Activated CD8-positive, alpha-beta T cell treated with anti-CD3 and anti-CD28 coated beads, Interleukin-2, amount 10 ng/mL, durations not matched to agents 7 days and 5 days (primary cell): Measurements from ENCODE around the gene TNKS1BP1. TPM values are rescaled to one million over a fixed set of nuclear protein-coding genes. Genes with fewer than 3 reads are reported as not detected.

Experiments used
- ATAC-seq: fragments of 150-1000 bp; cut with Tn5 transposase; one replicate; pipeline ENCODE4 v1.10.0; 2021; ENCODE audit warnings: moderate library complexity
- CTCF ChIA-PET: fragments of 350-600 bp; sonication (Branson Sonifier 250); formaldehyde crosslinking; loops from one replicate; lab custom pipeline; 2021; ENCODE audit warnings: antibody characterized with exemption; lab: Charles Lee
- POLR2A ChIA-PET: fragments of 350-600 bp; sonication (Branson Sonifier 250); formaldehyde crosslinking; loops from one replicate; lab custom pipeline; 2021; ENCODE audit warnings: antibody characterized with exemption; lab: Charles Lee
- DNase-seq: peaks from one replicate; pipeline ENCODE4 v3.0.0-alpha.2; 2020
- H3K27ac Mint-ChIP-seq: one replicate; pipeline ENCODE4 v1.8.0; 2021; ENCODE audit warnings: mild to moderate bottlenecking, mixed read lengths
- H3K27me3 Mint-ChIP-seq: one replicate; pipeline ENCODE4 v1.8.0; 2021; ENCODE audit warnings: low read depth, mixed read lengths
- H3K36me3 Mint-ChIP-seq: one replicate; pipeline ENCODE4 v1.8.0; 2021; ENCODE audit warnings: low read depth, mixed read lengths
- H3K4me1 Mint-ChIP-seq: one replicate; pipeline ENCODE4 v1.8.0; 2021; ENCODE audit warnings: low read depth, mixed read lengths
- H3K4me3 Mint-ChIP-seq: one replicate; pipeline ENCODE4 v1.8.0; 2021; ENCODE audit warnings: mild to moderate bottlenecking, mixed read lengths
- H3K9me3 Mint-ChIP-seq: one replicate; pipeline ENCODE4 v1.8.0; 2022; ENCODE audit warnings: mixed read lengths; ENCODE audit not compliant: insufficient read depth
- total RNA-seq, 2 experiments: library from RNA; stranded (reverse); gene quantifications; one replicate each; pipeline ENCODE4 v1.2.3, GENCODE V29; 2021

Gene TNKS1BP1
- total RNA-seq, 2 experiments from 2014 or later: 10.5 to 10.9 TPM

DNA sequence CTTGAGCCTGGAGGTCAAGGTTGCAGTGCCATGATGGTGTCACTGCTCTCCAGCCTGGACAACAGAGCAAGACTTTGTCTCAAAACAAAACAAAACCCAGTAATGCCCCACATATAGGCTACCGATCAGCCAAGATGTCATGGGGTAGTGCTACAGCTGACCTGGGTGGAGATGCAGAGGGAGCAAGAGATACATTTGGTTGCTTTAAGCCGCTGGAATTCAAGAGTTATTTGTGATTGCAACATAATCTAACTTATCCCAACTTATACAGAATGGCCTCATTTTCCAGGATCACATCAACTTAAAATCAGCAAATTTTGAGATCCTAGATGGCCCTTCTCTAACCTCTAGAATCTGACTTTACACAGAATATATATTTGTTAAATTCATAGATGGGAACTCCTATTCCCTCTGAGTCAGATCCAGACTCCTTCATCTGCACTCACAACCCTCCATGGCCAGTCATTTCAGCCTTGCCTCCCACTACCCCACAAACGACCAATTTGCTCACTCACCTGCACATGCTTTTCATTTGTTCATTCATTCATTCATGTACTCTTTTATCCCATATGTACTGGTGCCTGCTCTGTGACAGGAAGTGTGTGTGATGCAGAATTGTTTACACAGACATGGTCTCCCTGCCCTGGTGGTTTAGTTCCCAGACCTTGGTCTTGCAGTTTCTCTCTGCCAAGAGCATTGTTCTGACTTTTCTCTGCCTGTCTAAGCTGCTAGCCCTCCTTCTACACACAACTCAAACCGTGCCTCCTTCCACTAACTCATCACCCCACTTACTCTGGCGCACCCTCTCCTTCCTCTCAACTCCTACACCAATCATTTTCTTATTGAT, 63.6 kb downstream of the TNKS1BP1 start:
- Mint-ChIP-seq H3K27ac (no peak overlapping the region), H3K9me3 (peaks cover 8% of the 10 kb centered on the region), H3K4me3 (no peak overlapping the region), H3K36me3 (no peaks in the 10 kb centered on the region), H3K4me1 (no peaks in the 10 kb centered on the region), H3K27me3 (peaks cover 6% of the 10 kb centered on the region)
- ATAC-seq (no peak), DNase-seq (no peak)
- POLR2A ChIA-PET: no interaction called here
- CTCF ChIA-PET: interaction anchor here (0.9 kb wide), 1 partner anchor 12 kb away, joined by 3 read pairs; no protein-coding TSS in a partner anchor

DNA sequence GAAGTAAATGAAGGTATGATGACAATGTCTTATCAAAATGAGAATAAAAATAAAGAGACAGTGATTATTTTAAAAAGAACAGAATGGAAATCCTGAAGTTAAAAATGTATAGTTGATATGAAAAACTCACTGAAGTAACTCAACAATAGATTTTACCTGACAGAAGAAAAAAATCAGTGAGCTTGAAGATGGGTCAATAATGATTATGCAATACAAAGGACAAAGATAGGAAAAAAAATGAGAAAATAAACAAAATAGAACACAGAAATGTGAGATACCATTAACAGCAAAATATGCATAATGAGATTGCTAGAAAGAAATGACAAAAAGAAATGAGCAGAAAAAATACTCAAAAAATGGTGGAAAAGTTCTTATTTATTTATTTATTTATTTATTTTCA, 68.6 kb downstream of the TNKS1BP1 start:
- Mint-ChIP-seq H3K4me3 (no peak overlapping the region), H3K27me3 (peaks cover 21% of the 10 kb centered on the region), H3K4me1 (no peaks in the 10 kb centered on the region), H3K9me3 (no peaks in the 10 kb centered on the region), H3K27ac (no peak overlapping the region), H3K36me3 (no peaks in the 10 kb centered on the region)
- ATAC-seq: no peak
- ChIA-PET CTCF (no interaction called here), POLR2A (no interaction called here)
- DNase-seq: no peak

- ATAC-seq: no peak
- H3K4me3 Mint-ChIP-seq: no peak overlapping the region
- POLR2A ChIA-PET: no interaction called here
- H3K9me3 Mint-ChIP-seq: no peaks in the 10 kb centered on the region
- H3K36me3 Mint-ChIP-seq: no peaks in the 10 kb centered on the region
- DNase-seq: no peak
- CTCF ChIA-PET: interaction anchor here (1.0 kb wide), 1 partner anchor 415 kb away, joined by 5 read pairs; no protein-coding TSS in a partner anchor
- no peak overlapping the region for H3K27ac Mint-ChIP-seq
- peaks cover 24% of the 10 kb centered on the region for H3K27me3 Mint-ChIP-seq
- H3K4me1 Mint-ChIP-seq: no peaks in the 10 kb centered on the region
Measured at GRCh38 chr11:57255618-57256017, 69.1 kb downstream of the TNKS1BP1 start.

- H3K4me1 Mint-ChIP-seq: no peaks in the 10 kb centered on the region
- H3K27me3 Mint-ChIP-seq: peaks cover 24% of the 10 kb centered on the region
- no peak overlapping the region for H3K4me3 Mint-ChIP-seq
- DNase-seq: no peak
- POLR2A ChIA-PET: no interaction called here
- no peak for ATAC-seq
- H3K36me3 Mint-ChIP-seq: no peaks in the 10 kb centered on the region
- no peak overlapping the region for H3K27ac Mint-ChIP-seq
- CTCF ChIA-PET: interaction anchor here (1.0 kb wide), 1 partner anchor 414 kb away, joined by 5 read pairs; no protein-coding TSS in a partner anchor
- no peaks in the 10 kb centered on the region for H3K9me3 Mint-ChIP-seq
Measured at GRCh38 chr11:57254631-57255030, 70.1 kb downstream of the TNKS1BP1 start.

DNA sequence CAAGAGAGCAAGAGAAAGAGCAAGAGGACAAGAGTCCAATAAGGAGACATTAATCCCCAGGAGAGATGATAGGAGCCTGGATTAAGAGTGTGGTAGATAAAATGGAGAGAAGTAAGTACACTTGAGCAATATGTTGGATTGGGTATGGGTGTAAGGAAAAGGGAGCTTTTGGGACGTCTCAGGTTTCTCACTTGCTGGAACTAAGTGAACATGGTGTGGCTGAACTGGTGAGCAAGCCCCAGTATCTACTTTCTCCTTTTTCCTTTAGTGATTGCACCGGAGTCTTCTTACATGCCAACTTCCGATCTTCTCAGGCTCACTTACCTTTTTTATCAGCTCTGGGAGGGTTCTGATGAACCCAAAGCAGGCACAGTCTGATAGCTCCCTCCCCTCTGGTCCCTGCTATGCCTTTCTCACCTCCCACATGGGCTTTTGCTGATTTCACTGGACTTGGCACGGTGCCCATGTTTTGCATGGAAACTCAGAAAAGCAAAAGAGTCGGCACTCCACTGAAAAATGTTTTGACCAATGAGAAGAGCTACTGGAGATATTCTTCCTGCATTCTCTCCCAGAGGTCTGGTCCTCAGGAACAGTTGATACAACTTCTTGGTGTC, 73.2 kb downstream of the TNKS1BP1 start:
- H3K36me3 Mint-ChIP-seq: no peaks in the 10 kb centered on the region
- CTCF ChIA-PET: interaction anchor here (5.8 kb wide), 1 partner anchor 410 kb away, joined by 122 read pairs; no protein-coding TSS in a partner anchor
- ATAC-seq (no peak), DNase-seq (no peak)
- POLR2A ChIA-PET: no interaction called here
- H3K27ac Mint-ChIP-seq: no peak overlapping the region
- no peak overlapping the region for H3K4me3 Mint-ChIP-seq
- H3K9me3 Mint-ChIP-seq: no peaks in the 10 kb centered on the region
- H3K4me1 Mint-ChIP-seq: no peaks in the 10 kb centered on the region
- peaks cover 20% of the 10 kb centered on the region for H3K27me3 Mint-ChIP-seq

- peaks cover 19% of the 10 kb centered on the region for H3K27me3 Mint-ChIP-seq
- ChIA-PET CTCF (interaction anchor here (0.6 to 5.8 kb wide), 7 partner anchors 8 to 468 kb away, joined by 3 to 122 read pairs (median 6); no protein-coding TSS in a partner anchor), POLR2A (no interaction called here)
- no peaks in the 10 kb centered on the region for H3K9me3 Mint-ChIP-seq
- ATAC-seq (no peak), DNase-seq (no peak)
- H3K36me3 Mint-ChIP-seq: no peaks in the 10 kb centered on the region
- H3K4me1 Mint-ChIP-seq: no peaks in the 10 kb centered on the region
- H3K27ac Mint-ChIP-seq: no peak overlapping the region
- no peak overlapping the region for H3K4me3 Mint-ChIP-seq
Measured at GRCh38 chr11:57251037-57251436, 73.7 kb downstream of the TNKS1BP1 start.

Other genes with a start within 250 kb of the TNKS1BP1 start
- not detected for gene LRRC55, start 143.0 kb downstream of the TNKS1BP1 start, total RNA-seq
- gene APLNR, start 87.7 kb downstream of the TNKS1BP1 start, total RNA-seq: not detected
- 100 to 1,000 TPM; 185 to 191 TPM for gene SSRP1, start 10.9 kb upstream of the TNKS1BP1 start, total RNA-seq
- gene P2RX3, start 13.4 kb upstream of the TNKS1BP1 start, total RNA-seq: not detected
- gene PRG3, start 56.2 kb upstream of the TNKS1BP1 start, total RNA-seq: not detected
- gene PRG2, start 65.7 kb upstream of the TNKS1BP1 start, total RNA-seq: under 1 TPM in 1 of 2 experiments, not detected in 1; 0.26 TPM
- 100 to 1,000 TPM; 103 to 120 TPM for gene SLC43A3, start 102.2 kb upstream of the TNKS1BP1 start, total RNA-seq
- gene RTN4RL2, start 135.6 kb upstream of the TNKS1BP1 start, total RNA-seq: under 1 TPM; 0.47 to 0.57 TPM
- gene SLC43A1, start 190.8 kb upstream of the TNKS1BP1 start, total RNA-seq: 10 to 100 TPM; 26.4 to 28.4 TPM
- 10 to 100 TPM; 65.4 to 65.8 TPM for gene TIMM10, start 205.8 kb upstream of the TNKS1BP1 start, total RNA-seq
- gene SMTNL1, start 212.6 kb upstream of the TNKS1BP1 start, total RNA-seq: not detected
- 100 to 1,000 TPM; 222 to 232 TPM for gene UBE2L6, start 242.7 kb upstream of the TNKS1BP1 start, total RNA-seq